ENCODE data around the gene PDE8A.

Gene PDE8A

GRCh38 chr15:85120351-85121113 lies 138.9 kb downstream of the PDE8A start:
- DNase-seq (ENCODE audit: low read depth, low spot score), result no peak

- DNase-seq (ENCODE audit: low read depth, low spot score), result no peak
Observed at GRCh38 chr15:85124173-85124572, 142.5 kb downstream of the PDE8A start.

- DNase-seq (ENCODE audit: low read depth, low spot score), result peak; percentile 75
Observed at GRCh38 chr15:85125056-85125661, 143.5 kb downstream of the PDE8A start.

- peak; percentile 9 for DNase-seq (ENCODE audit: low read depth, low spot score)
Observed at GRCh38 chr15:85128621-85129020, 147.0 kb downstream of the PDE8A start.

- no peak for DNase-seq (ENCODE audit: low read depth, low spot score)
Observed at GRCh38 chr15:85129881-85130280, 148.2 kb downstream of the PDE8A start.

- no peak for DNase-seq (ENCODE audit: low read depth, low spot score)
Observed at GRCh38 chr15:85131915-85132314, 150.3 kb downstream of the PDE8A start.

GRCh38 chr15:85133709-85134108 lies 152.1 kb downstream of the PDE8A start:
- DNase-seq (ENCODE audit: low read depth, low spot score), result no peak

GRCh38 chr15:85137489-85138168 lies 156.0 kb downstream of the PDE8A start:
- DNase-seq (ENCODE audit: low read depth, low spot score), result no peak

- no peak for DNase-seq (ENCODE audit: low read depth, low spot score)
Observed at GRCh38 chr15:85139391-85139790, 157.7 kb downstream of the PDE8A start.

- peak; percentile 4 for DNase-seq (ENCODE audit: low read depth, low spot score)
Observed at GRCh38 chr15:85141726-85142125, 160.1 kb downstream of the PDE8A start.

GRCh38 chr15:85142312-85142711 lies 160.7 kb downstream of the PDE8A start:
- DNase-seq (ENCODE audit: low read depth, low spot score), result peak; percentile 73

- DNase-seq (ENCODE audit: low read depth, low spot score), result no peak
Observed at GRCh38 chr15:85149465-85150129, 167.9 kb downstream of the PDE8A start.

GRCh38 chr15:85150130-85150480 lies 168.4 kb downstream of the PDE8A start:
- no peak for DNase-seq (ENCODE audit: low read depth, low spot score)

- no peak for DNase-seq (ENCODE audit: low read depth, low spot score)
Observed at GRCh38 chr15:85151145-85151544, 169.5 kb downstream of the PDE8A start.

GRCh38 chr15:85151861-85152260 lies 170.2 kb downstream of the PDE8A start:
- no peak for DNase-seq (ENCODE audit: low read depth, low spot score)

- DNase-seq (ENCODE audit: low read depth, low spot score), result peak; percentile 4
Observed at GRCh38 chr15:85154061-85154460, 172.4 kb downstream of the PDE8A start.

GRCh38 chr15:85155360-85155759 lies 173.7 kb downstream of the PDE8A start:
- no peak for DNase-seq (ENCODE audit: low read depth, low spot score)

GRCh38 chr15:85155857-85156256 lies 174.2 kb downstream of the PDE8A start:
- no peak for DNase-seq (ENCODE audit: low read depth, low spot score)

- DNase-seq (ENCODE audit: low read depth, low spot score), result no peak
Observed at GRCh38 chr15:85157344-85157743, 175.7 kb downstream of the PDE8A start.

- no peak for DNase-seq (ENCODE audit: low read depth, low spot score)
Observed at GRCh38 chr15:85162237-85162636, 180.6 kb downstream of the PDE8A start.

GRCh38 chr15:85164841-85165466 lies 183.3 kb downstream of the PDE8A start:
- no peak for DNase-seq (ENCODE audit: low read depth, low spot score)

- DNase-seq (ENCODE audit: low read depth, low spot score), result no peak
Observed at GRCh38 chr15:85167568-85167967, 185.9 kb downstream of the PDE8A start.

All from astrocyte of the hippocampus (primary cell).